Cerebellar cortex (tissue), 1 donor: Measurements from ENCODE around the gene NAMPT.

ENCODE experiments used
- DNase-seq: peaks from one replicate; pipeline ENCODE4 v3.0.0-alpha.2; 2015; ENCODE audit warnings: low spot score

Gene NAMPT

DNA sequence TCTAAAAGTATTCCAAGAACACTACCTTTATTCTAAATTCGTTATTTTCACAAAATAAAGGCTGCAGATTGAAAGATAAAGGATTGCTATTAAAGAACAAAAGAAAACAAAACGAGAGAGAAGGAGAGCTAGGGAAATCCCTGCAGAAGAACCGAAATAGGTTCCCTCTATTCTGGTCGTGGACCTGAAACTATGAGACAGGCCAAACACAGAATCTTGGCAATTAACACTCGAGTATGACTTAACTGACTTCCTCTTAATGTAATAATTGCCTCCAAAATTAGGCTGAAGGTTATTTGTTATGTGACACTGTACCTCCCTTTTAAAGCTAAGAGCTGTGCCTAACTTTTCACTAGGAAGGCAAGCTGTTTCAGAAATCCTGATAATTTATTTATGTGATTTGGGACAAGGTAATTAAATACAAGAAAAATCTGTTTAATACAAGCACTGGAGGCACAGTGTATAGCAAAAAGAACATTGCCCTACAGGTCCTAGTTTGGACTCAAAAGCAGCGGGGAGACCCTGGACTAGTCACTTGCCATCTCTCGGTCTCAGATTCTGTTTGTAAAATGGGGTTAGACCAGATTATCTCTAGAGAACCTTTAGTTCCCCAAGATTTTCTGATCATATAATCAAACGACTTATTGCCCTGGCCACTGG is 11.6 kb downstream of the NAMPT start:
- DNase-seq: no peak

DNA sequence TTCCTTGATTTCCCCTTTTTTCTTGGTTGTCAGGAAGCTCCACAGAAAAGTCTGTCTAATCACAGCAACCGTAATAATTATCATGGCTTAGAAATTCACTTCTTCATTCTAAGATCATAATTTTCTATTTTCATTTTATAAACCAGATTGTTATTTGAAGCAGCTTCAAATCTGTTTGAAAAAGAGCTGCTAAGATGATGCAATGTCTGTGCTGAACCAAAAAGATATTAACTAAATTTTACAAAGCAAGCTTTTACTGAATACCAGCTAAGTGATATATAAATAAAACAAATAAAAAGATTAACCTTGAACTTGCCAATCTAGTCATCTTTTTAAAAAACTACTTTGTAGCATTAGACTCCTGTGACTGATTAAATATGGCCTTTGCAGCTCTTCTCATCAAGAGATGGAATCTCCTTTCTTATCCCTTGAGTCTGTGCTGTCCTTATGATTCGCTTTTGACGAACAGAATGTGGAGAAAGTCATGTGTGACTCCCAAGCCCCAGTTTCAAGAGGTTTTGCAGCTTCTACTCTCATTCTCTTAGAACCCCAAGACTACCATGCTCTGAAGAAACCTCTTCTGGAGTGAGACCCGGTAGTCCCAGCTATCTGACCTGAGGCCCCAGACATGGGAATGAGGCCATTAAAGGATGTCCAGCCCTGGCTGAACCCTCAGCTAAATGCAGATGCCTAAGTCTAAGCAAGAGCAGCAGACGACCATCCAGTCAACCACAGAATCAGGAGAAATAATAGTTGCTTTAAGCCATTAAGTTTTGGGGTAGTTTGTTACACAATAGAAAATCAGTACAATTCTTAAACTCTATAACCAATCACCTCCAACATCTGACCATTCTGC is 14.4 kb downstream of the NAMPT start:
- DNase-seq: no peak

DNA sequence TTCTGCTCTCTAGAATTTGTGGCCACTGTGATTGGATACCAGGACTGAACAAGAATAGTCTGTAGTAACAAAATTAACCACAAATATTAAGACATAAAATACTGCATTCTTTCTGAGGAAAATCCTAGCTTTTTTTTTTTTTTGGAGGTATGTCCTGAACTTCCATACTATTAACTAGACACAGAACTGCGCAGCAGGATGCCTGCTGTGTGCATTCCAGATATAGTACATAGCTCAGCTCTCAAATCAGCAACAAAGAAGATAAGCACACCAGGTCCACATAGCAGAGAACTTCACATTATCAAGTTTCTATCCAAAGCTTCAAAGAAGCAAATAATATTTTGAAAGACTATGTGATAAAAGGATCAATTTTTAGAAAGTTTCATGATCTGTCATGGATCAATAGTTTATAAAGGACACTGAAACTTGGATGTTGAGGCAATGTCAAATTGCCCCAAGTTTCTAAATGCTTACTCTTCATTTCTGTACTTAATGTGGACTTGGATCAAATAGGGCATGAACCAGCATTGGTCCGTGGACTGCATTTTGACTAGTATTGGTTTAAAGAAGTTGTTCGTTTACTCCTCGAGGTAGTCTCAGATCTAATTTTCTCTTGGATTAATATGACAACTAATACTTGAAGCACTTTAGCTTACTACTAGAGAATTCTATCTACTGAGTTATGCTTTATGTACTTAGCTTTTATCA is 15.4 kb downstream of the NAMPT start:
- no peak for DNase-seq

DNA sequence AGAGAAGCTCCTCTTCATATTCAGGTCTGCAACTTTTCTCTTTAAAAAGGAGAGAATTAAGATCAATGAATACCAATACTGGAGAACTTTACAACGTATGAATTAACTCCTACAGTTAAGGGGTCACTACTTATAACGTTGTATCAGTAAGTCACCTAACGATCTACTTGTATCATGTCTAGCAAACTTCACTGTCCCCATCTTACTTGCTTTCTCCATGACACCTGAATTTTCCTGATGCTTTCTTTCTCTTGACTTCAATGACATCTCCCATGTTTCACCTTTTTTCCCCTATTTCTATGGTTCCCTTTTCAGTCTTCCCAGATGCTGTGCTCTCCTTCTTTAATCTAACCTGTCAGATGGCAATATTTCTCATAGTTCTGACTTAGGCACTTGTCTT is 19.6 kb downstream of the NAMPT start:
- DNase-seq: no peak

DNA sequence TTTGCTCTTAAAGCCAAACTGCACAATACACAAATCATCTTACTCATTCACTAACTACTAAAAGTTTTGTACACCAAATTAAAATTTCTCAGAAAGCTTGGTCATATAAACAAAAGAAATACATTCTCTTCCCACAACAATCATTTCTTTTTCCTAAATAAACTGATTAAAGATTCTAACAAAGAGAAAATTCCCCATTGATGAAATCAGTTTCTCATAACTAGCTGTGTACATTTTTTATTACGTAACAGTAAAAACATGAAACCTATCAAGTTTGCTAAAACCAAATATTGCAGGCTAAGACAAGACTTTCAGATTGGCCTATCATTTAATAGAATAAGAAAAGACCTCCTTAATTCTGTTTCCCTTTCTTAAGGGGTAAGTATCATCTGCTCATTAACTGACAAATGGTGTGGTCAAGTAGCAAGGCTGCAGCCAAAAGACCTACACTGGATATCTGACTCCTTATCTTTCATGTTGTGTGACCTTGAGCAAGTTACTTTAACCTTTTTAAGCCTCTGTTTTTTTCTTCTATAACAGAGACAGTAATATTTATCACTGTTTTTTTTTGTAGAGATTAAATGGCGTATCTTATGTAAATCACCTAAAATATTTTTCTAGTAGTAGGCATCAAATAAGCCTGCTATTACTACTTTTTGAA is 22.4 kb downstream of the NAMPT start:
- no peak for DNase-seq

DNA sequence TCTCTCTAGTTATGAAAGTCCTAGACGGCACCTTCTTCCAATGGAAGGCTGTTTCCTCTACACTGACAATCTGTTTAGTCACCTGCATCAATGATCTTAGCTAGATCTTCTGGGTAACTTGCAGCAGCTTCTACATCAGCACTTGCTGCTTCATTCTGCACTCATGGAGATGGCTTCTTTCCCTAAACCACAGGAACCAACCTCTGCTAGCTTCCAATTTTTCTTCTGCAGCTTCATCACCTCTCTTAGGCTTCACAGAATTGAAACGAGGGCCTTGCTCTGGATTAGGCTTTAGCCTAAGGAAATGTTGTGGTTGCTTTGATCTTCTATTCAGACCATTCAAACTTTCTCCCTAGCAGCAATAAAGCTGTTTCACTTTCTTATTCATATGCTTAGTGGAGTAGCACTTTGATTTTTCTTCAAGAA is 24.6 kb downstream of the NAMPT start:
- no peak for DNase-seq

DNA sequence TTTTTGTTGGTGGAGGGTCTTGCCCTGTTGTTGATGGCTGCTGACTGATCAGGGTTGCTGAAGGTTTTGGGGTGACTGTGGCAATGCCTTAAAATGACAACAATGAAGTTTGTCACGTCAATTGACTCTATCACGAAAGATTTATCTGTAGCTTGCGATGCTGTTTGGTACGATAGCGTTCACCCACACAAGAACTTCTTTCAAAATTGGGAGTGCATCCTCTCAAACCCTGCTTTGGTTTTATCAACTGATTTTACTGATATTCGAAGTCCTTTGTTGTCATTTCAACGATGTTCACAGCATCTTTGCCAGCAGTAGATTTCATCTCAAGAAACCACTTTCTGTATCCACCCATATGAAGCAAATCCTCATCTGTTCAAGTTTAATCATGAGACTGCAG is 26.0 kb downstream of the NAMPT start:
- no peak for DNase-seq

DNA sequence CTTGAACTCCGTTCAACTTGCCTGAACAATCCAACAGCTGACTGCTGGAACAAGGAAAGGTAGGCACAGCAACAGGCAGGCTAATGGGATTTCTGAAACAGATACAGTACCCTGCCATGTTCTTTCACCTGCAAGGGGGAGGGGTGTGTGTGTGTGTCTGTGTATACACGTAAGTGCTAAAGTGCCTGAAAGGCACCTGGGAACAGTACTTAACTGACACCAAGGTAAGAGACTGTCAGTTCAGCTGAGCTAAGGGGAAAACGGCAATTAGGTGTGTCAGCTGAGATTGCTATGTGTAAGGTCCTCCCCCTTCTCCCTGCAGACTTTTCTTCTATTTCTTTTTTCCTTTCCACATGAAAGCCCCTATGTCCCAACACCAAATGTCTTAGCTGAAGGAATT is 27.0 kb downstream of the NAMPT start:
- DNase-seq: no peak

DNA sequence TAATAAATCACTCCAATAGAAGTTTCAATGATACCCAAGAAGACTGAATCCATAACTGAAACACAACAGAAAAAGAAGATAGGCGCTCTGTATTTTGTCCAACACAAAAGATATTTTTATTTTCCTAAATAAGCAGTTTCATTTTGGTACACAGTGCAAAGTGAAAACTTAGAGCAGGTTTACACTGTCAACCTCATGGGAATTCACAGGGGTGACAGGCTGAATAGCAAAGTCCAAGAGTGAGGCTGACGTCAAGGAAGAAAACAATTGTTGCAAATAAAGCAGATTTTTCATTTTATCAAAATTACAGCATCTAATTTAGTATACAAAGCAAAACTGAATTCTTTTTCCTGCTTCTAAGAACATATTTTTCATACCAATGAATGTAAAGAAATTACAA is 28.6 kb downstream of the NAMPT start:
- DNase-seq: no peak

DNA sequence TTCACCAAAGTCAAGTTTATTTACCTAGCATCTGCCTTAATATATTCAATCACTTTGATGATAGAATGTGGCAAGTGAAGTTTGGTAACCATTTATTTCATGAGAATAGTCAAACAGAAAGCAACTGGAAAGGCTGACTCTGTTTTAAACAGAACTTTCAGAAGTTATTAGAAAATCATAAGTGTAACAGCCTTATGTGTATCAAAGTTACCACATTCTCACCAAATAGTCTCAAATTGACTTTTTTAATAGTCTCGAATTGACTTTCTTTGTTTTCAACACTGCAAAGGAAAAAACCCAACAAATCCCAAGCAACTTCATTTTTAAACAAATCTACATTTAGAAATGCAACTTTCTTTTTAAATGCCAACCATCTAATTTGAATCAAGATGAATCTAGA is 29.5 kb downstream of the NAMPT start:
- no peak for DNase-seq

DNA sequence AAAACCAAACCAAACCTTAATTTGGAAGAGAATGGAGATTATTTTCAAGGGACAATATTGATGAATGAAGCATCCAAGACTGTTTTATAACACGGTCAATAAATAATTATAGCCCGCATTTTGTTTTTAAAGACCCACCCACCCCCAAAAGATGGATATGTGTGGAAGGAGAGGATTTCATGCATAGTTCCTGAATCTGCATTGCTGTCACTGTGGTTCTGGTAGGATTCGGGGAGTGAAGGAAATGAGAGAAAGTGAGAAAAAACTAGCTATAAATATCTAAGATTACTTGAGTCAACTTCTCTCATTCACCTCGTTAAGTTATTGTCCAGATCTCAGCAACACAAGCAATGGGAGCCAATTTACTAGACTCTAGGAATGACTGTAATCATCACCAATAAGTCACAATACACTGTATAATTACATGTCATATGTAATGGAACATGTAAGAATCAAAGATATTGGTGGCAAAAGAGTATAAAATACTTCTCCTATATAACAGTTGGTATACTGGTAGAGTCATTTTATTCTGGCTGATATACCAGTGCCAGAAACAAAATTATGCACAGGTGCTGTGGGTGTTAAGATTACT is 30.2 kb downstream of the NAMPT start:
- DNase-seq: no peak

DNA sequence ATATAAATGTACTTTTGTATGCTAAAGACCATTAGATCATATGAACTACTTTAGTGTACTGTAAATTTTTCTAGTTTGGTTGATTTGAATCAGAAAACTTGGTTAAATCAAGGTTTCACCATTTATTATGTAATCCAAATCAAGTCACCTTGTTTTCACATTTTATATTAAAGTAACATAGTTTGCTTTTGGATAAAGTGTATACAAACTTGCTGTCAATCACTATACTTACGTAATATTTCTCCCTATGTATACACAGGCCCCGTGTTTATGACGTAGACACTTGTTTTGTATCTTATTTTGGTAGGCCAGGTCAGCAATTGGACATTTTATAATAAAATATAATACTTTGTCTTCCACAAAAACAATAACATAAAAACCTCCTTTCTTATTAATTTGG is 32.2 kb downstream of the NAMPT start:
- DNase-seq: no peak

DNA sequence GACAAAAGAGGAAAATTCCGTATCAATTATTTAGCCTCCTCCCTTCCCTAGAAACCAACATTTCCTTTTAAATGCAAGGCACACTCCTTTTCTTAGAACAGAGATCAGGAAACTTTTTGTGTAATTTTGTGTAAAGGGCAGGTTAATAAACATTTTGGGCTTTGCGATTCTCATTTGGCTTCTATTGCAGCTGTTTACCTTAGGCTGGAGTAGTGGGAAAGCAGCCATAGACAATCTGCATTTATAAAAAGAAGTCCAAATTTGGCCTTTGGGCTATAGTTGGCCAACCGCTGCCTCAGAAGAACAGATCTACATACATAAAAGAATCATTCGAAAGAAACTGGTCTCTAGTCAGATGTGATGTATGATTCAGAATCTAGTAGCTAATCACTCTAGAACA is 35.3 kb downstream of the NAMPT start:
- DNase-seq: no peak

DNA sequence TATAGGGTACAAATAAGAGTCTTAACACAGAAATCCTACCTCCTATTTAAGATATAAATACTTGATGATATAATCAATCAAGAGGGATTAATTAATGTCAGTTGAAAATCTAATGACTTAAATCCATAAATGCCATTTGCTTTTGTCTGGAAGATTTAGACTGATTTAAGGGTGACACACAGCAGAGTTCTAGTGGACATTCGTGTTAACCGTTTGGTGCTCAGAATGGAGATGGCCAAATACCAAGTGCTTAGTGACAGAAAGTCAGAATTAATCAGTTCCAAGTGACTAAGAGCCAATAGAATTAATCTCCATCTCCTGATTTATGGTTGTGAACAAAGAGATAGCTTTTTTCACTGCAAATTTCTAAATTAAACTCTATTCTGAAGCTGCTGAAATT is 36.2 kb downstream of the NAMPT start:
- no peak for DNase-seq

DNA sequence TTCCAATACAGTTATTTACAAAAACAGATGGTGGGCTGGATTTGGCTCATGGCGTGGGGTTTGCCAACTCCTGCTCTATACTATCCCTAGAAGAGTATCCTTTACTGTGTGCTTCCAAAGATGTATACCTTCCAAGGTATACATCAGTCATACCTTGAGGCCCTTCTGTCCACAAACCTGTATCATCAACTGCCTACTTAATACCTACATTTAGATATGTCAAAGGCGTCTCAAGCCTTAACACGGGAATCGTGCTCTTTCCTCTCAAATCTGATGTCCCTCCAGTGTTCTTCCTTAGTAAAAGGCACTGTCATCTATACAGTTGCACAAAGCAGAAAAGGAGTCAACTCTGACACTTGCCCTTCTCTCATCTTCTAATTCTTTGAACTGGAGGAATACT is 36.9 kb downstream of the NAMPT start:
- no peak for DNase-seq

DNA sequence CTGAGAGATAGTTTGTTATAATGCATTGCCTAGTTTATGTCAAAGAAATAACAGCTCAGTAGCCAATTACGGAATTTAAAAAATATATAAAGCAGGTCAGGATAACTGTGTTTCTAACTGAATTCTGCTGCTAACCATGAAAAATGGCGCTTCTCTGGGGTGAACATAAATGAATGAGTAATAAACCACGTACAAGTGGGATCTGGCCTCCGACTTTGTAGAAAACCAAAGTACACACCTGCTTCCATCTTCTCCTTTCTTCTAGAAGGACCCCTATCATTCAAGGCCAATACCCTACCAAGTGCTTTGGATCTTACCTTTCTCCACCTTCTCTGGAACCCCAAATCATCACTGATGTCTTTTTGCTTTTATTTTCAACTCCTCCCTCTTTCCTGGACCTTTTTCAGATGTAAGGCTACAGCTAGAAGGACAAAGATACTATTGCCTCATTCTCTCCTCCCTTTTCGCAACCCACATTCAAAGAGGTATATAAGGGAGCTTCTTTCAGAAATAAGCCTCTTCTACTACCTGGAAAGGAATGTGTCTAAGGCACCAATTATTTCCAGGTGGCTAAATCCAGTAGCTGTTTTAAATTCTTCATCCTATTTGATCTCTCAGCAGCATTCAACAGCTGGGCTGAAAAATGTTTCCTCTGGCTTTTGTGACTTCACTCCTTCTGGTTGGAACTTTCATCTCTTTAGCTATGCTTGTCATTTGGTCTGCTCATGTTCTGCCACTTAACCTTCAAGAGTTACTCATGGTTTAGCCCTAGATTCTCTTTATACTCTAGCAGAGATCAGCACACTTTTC is 37.7 kb downstream of the NAMPT start:
- no peak for DNase-seq

DNA sequence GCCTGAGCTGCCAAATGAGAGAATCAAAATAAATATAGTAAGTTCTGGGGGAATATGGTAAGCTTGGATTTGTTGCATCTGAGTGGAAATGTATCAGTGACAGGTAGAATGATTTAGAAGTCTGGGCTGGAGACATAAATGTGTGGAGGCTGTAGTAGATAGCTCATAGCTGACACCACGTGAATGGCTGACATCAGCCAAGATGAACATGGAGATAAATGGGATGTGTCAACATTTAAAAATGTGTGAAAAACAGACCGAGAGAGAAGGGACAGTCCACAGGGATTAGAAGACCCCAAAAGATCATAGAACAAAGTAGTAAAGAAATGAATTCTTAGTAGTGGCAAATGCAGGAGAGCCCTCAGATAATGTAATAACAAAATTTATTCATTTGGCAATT is 40.9 kb downstream of the NAMPT start:
- DNase-seq: no peak

DNA sequence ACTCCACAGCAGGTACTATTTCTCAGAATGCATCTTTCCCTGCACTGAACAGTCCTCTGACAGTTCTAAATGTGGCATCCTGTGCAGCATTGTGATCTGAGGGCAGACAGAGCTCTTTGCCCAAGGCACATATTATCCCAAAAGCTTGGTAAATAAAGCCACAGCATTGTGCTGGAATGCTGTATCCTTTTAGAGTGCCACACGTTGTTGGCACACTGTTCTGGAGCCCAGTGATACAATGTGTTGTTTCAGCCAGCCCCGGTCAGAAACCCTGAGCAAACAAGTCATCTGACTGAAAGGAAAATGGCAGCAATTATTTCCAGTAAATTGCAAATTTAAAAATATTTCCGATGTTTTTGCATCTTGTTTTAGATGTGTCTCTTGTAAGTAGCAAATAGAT is 45.4 kb downstream of the NAMPT start:
- no peak for DNase-seq

DNA sequence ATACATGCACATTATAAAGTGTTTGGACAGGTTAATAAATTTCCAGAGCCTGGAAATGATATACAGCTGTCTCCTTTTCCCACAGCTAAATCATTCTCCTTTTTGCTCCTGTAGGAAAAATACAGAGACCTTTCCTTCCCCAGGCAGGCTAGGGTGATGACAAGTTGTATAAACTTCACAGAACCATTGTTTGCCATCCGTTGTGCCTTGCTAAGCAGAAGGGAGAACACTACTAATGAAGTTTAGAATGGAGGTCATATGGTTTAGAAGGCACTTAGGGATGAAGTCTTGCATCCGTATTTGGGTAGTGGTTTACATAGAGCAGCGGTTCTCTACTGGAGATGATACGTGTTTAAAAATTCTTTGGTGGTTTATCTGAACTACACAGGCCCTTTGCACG is 46.0 kb downstream of the NAMPT start:
- no peak for DNase-seq

DNA sequence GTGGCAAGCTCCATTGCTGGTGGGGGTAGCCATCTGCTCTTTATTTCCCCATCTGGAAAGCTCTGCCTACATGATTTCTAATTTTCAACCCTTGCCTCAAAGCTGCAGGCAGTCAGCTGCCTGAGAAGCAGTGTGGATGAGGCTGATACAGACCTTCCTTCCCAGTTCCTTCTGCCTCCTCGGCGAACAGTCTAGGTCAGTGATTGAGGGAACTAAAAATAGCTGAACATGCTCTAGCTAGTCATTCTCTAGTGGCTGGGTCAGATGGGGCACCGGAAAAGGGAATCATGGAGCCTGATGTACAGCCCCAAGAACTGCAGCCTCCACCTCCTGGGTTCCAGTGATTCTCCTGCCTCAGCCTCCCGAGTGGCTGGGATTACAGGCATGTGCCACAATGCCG is 48.7 kb downstream of the NAMPT start:
- no peak for DNase-seq

DNA sequence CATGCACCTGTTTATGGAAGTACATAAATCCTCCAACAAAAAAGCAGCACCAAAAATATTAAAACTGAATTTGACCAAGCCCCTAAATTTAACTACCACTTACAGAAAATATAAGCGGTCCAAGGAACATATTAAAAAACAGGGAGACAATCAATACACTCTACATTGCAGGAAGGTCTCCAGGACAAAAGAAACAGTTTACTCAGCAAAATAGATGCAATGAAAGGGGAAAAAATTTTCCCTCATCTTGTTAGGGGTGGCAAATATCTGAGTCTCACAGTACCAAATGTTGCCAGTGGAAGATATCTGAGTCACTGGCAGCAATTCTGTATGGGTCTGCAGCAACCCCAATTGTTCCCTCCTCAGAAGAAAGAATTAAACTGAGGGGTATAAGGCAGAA is 50.4 kb downstream of the NAMPT start:
- no peak for DNase-seq
